Glutamatergic neuron (in vitro differentiated cells): Measurements from ENCODE around the gene KIAA0232. TPM values are rescaled to one million over a fixed set of nuclear protein-coding genes. Genes with fewer than 3 reads are reported as not detected.

Source experiments
- DNase-seq: peaks from one replicate; pipeline ENCODE4 v3.0.0; 2022
- H3K27ac Mint-ChIP-seq: one replicate; pipeline ENCODE4 v1.8.0; 2020; ENCODE audit warnings: mild to moderate bottlenecking, mixed read lengths, inconsistent platforms; ENCODE audit not compliant: unreplicated experiment
- H3K27me3 Mint-ChIP-seq: one replicate; pipeline ENCODE4 v1.8.0; 2020; ENCODE audit warnings: mild to moderate bottlenecking, moderate library complexity, mixed read lengths, inconsistent platforms; ENCODE audit not compliant: unreplicated experiment
- H3K36me3 Mint-ChIP-seq: one replicate; pipeline ENCODE4 v1.8.0; 2020; ENCODE audit warnings: mild to moderate bottlenecking, mixed read lengths, inconsistent platforms; ENCODE audit not compliant: unreplicated experiment
- H3K4me1 Mint-ChIP-seq: one replicate; pipeline ENCODE4 v1.8.0; 2020; ENCODE audit warnings: mild to moderate bottlenecking, low read depth, mixed read lengths, inconsistent platforms; ENCODE audit not compliant: unreplicated experiment
- H3K4me3 Mint-ChIP-seq: one replicate; pipeline ENCODE4 v1.8.0; 2020; ENCODE audit warnings: mild to moderate bottlenecking, mixed read lengths, inconsistent platforms; ENCODE audit not compliant: unreplicated experiment
- H3K9me3 Mint-ChIP-seq: one replicate; pipeline ENCODE4 v1.8.0; 2020; ENCODE audit warnings: mild to moderate bottlenecking, moderate library complexity, mixed read lengths, inconsistent platforms; ENCODE audit not compliant: unreplicated experiment
- total RNA-seq: library from RNA; stranded (reverse); fragmentation: NEBNext Ultra II Directional; extraction: Animal tissue kit (Norgen Biotek cat#: 25700); gene quantifications from one replicate; pipeline ENCODE4 v1.2.1, GENCODE V29; 2021; ENCODE audit not compliant: unreplicated experiment
- TF ChIP-seq, protein P1 (sequence below): fragments of 200-600 bp; sonication (generic); IDR thresholded peaks from one replicate; pipeline ENCODE4 v1.5.0; 2021; ENCODE audit not compliant: partially characterized antibody, unreplicated experiment

KIAA0232 gene
- total RNA-seq, 1 donor from 2014 or later = 64.4 TPM

DNA sequence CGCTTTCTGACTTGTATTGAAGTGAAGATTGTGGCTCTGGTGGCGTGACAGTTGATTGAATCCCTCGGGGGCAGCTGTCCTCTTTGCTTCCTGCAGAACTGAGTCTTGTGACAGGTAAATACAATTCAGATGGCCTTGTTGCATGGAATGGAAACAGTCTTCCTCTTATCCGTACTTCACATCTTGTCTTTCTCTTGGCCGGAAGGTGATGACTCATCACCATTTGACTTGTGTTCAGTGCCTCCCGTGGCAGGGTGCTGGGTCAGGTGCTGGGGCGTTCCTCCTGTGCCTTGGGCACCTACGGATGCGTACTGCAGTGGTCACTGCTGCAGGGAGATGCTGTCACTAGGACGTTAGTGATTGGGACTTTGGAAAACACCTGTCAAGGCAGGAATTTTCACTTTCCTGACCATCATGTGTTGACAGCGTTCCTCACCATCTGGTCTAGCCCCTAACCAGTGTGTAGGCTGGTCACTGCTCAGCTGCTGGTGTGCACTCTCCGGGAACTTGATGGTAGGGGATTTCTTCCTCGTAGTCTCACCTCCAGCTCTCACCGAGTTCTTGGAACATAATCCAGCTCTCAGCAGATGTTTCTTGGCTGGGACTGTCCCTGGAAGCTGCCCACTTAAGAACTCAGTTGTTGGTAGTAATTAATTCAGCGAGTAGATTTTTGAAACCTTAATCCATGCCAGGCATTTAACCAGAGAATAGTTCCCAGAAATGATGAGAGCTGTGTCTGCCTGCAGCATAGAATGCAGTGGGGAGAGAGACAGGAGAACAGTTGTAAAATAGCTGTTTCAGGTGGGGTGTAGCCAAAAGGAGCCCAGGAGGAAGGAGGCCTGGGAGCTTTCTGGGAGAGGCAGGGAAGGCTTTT, 134.3 kb downstream of the KIAA0232 start:
- Mint-ChIP-seq H3K27ac (peak overlapping the region; percentile 49), H3K9me3 (peaks cover under 1% of the 10 kb centered on the region), H3K27me3 (no peaks in the 10 kb centered on the region), H3K4me3 (no peak overlapping the region), H3K36me3 (no peaks in the 10 kb centered on the region), H3K4me1 (peaks cover 16% of the 10 kb centered on the region)
- TF ChIP-seq, protein P1, sequence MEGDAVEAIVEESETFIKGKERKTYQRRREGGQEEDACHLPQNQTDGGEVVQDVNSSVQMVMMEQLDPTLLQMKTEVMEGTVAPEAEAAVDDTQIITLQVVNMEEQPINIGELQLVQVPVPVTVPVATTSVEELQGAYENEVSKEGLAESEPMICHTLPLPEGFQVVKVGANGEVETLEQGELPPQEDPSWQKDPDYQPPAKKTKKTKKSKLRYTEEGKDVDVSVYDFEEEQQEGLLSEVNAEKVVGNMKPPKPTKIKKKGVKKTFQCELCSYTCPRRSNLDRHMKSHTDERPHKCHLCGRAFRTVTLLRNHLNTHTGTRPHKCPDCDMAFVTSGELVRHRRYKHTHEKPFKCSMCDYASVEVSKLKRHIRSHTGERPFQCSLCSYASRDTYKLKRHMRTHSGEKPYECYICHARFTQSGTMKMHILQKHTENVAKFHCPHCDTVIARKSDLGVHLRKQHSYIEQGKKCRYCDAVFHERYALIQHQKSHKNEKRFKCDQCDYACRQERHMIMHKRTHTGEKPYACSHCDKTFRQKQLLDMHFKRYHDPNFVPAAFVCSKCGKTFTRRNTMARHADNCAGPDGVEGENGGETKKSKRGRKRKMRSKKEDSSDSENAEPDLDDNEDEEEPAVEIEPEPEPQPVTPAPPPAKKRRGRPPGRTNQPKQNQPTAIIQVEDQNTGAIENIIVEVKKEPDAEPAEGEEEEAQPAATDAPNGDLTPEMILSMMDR = no peak
- no peak for DNase-seq

DNA sequence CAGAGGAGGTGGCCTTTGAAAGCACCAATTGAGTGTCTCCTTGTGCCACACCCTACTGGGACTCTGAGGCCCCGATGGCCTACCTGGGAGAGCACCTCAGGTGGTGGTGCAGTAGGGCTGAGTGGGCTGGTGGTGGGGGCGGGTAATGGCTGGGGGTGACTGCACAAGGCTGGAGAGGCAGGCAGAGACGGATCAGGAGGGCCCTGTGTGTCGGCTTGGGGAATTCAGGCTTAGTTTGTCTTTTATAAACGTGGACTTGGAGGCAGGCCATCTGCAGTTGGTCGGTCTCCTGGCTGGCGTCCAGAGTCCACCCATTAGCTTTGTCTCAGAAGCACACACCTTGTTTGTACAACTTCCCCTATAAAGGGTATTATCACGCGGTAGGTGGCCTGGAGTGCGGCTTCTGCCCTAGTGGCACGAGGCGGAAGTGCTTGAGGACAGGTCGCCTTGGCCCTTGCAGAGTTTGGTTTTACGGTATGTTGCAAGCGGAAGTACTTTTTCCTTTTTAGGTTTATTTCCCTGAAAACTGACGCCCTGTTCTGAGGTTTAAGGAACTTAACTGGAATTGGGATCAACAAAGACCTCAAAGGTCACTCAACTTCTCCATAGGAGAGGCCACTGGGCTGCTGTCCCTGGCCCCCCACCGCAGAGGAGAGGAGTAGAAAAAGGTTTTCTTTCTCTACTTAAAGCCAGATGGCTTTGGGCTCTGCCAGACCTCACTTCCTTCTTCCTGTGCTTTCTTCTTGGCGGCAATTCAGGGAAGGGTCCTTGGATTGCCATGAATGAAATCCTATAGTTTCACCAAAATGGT, 135.1 kb downstream of the KIAA0232 start:
- no peaks in the 10 kb centered on the region for H3K36me3 Mint-ChIP-seq

DNA sequence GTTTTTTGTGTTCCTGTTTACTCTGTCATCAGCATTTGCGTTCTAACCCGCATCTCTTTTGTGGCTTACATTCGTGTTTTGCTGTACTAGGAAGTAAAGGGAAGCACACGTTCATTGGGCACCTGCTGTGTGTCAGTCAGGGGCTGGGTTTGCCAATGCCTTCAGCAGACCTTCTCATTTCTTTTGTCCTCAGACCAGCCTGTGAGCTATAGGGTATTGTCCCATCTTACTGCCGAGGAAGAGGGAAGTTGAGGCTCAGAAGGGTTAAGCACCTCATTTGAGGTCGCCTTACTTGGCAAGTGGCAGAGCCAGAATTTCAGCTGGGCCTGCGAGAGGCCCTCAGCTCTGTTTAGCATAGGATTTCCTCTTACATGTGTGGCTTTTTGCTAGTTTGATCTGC, 135.8 kb downstream of the KIAA0232 start:
- peaks cover 20% of the 10 kb centered on the region for H3K4me1 Mint-ChIP-seq
- no peak overlapping the region for H3K4me3 Mint-ChIP-seq
- no peak overlapping the region for H3K27ac Mint-ChIP-seq
- peaks cover 5% of the 10 kb centered on the region for H3K9me3 Mint-ChIP-seq
- H3K36me3 Mint-ChIP-seq = no peaks in the 10 kb centered on the region
- DNase-seq = no peak
- H3K27me3 Mint-ChIP-seq = no peaks in the 10 kb centered on the region
- TF ChIP-seq, protein P1 = no peak

More for the DNA sequence above, 135.1 kb downstream of the KIAA0232 start:
- Mint-ChIP-seq H3K4me3 (no peak overlapping the region), H3K9me3 (peaks cover 5% of the 10 kb centered on the region), H3K27me3 (no peaks in the 10 kb centered on the region), H3K27ac (peak overlapping the region; percentile 49), H3K4me1 (peaks cover 20% of the 10 kb centered on the region)
- DNase-seq = peak; percentile 59
- TF ChIP-seq, protein P1 = peak; percentile 73

DNA sequence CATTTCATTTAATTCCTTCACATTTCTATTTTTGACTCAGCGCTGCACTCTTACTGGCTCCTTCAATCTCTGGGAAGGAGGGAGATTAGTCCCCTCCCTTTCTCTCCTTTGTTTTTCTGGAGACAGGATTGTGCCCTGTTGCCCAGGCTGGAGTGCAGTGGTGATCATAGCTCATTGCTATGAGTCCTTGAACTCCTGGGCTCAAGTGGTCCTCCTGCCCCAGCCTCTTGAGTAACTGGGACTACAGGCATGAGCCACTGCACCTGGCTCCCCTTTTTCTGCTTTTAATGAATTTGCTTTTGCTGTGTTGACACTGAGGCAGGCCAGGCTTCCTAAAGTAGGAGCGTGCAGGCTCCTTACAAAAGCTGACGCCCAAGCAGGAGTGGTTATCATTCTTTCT, 137.6 kb downstream of the KIAA0232 start:
- H3K27me3 Mint-ChIP-seq = no peaks in the 10 kb centered on the region
- no peak for DNase-seq
- no peak overlapping the region for H3K4me3 Mint-ChIP-seq
- peaks cover 11% of the 10 kb centered on the region for H3K9me3 Mint-ChIP-seq
- H3K36me3 Mint-ChIP-seq = peaks cover 5% of the 10 kb centered on the region
- H3K27ac Mint-ChIP-seq = no peak overlapping the region
- peaks cover 23% of the 10 kb centered on the region for H3K4me1 Mint-ChIP-seq
- TF ChIP-seq, protein P1 = no peak

DNA sequence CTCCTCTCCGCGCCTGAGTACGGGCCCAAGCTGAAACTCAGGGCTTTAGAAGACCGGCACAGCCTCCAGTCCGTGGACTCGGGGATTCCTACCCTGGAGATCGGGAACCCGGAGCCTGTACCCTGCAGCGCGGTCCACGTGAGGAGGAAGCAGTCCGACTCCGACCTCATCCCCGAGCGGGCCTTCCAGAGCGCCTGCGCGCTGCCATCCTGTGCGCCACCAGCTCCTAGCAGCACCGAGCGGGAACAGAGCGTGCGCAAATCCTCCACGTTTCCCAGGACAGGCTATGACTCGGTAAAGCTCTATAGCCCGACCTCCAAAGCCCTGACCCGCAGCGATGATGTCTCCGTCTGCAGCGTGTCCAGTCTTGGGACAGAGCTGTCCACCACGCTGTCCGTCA, 141.0 kb downstream of the KIAA0232 start:
- no peak overlapping the region for H3K4me3 Mint-ChIP-seq
- no peak overlapping the region for H3K27ac Mint-ChIP-seq
- peaks cover 14% of the 10 kb centered on the region for H3K9me3 Mint-ChIP-seq

More for the DNA sequence above, 141.0 kb downstream of the KIAA0232 start:
- TF ChIP-seq, protein P1 = no peak
- DNase-seq = no peak
- Mint-ChIP-seq H3K27me3 (no peaks in the 10 kb centered on the region), H3K36me3 (peaks cover 5% of the 10 kb centered on the region), H3K4me1 (peaks cover 25% of the 10 kb centered on the region)
